Measurements from ENCODE around the gene MVP.

Gene MVP

GRCh38 chr16:29804455-29805231 is 15.6 kb upstream of the MVP start:
- no peak for DNase-seq (ENCODE audit: low read depth)

DNA sequence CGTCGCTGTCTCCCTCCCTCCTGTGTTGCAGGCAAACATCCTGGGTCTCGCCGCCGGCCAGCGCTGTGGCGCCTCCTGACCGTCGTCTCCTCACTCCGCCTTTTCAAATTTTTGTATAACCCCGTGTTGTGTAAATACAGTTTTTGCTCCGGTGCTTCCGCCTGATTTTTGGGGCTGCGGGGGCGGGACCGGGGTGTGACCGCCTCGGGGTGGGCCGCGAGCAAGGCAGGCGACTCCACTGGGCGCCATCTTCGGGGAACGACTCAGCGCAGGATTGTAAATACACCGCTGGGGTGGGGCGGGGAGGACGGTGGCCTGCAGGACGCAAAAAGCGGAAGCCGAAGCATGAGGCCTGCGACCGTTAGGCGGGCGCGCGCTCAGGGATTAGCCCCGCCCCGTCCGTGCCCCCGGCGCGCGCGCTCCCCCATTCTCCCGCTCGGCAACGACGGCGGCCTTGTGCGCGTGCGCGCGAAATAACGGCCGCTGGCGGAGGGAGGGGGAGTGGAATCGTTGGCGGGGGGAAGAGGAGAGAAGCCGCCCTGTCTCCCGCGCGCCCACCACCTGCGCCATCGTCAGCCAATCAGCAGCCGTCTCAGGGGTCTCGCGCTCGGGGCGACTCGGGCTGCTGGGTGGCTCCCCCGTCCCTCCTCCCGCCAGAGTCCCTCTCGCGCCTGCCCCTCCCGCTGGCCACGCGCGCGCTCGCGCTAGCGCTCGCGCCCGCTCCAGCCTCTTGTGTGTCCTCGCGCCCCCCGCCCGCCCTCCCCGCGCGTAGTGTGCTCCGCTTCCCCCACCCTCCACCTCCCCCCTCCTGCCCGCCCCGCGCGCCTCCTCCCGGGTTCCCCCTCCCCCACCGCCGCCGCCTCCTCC is 14.8 kb upstream of the MVP start:
- peak; percentile 86 for DNase-seq (ENCODE audit: low read depth)

DNA sequence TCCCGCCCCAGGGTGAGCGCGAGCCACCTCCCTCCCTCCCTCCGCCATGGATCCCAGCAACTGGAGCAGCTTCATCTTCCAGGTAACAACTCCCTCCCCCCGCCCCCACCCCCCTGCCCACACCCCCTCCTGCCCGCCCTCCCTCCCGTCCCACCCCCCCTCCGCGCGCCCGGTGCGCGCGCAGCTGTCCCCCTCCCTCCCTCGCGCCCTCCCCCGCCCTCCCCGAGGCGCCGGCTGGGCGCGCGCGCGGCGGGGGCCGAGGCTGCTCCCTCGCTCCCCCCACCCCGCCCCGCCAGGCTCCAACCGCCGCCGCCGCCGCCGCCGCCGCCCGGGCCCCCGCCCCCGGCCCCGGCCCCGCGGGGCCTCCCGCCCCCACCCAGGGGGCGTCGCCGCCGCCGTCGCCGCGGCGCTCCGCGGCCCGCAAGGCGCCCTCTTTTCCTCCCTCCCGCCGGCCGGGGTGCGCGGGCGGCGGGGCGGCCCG is 14.1 kb upstream of the MVP start, which contains the start of gene MAZ:
Gene MAZ (plus strand): TSS at position 431 of the 481 bp plus-strand sequence. CDS start 173 bp downstream, outside the sequence.
- DNase-seq (ENCODE audit: low read depth) = no peak

- no peak for DNase-seq (ENCODE audit: low read depth)
Observed at GRCh38 chr16:29806641-29807425, 13.4 kb upstream of the MVP start.

- DNase-seq (ENCODE audit: low read depth) = no peak
Observed at GRCh38 chr16:29807426-29808218, 12.6 kb upstream of the MVP start.

- DNase-seq (ENCODE audit: low read depth) = no peak
Observed at GRCh38 chr16:29808219-29808900, 11.9 kb upstream of the MVP start.

GRCh38 chr16:29809031-29809747 is 11.1 kb upstream of the MVP start:
- DNase-seq (ENCODE audit: low read depth) = no peak

DNA sequence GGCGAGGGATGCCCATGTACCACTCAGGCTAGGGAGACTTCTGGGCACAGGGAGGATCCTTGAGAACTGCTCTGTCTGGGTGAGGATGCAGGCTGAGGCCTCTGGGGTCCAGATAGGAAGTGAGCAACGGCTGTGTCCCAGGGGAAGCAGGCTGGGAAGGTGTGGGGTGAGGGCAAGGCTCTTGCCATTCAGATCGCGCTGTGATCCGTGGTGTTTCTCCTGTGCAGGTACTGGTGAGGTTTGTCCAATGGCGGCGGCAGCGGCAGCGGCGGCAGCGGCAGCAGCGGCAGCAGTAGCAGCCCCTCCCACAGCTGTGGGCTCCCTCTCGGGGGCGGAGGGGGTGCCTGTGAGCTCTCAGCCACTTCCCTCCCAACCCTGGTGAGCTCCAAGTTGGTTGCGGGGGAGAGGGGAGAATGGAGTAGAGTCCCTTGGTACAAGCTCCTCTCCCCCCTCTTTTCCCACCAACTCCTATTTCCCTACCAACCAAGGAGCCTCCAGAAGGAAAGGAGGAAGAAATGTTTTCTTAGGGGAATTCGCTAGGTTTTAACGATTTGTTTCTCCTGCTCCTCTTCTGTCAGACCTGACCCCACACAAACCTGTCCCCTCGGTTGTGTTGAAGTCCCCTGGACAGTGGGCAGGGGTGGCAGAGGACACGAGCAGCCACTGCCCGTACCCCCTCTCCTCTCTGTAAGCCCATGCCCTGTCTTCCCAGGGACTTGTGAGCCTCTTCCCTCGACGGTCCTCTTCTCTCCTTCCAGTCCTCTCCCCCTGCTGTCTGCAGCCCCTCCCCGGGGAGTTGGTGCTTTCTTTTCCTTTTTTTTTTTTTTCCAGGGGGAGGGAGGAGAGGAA is 10.2 kb upstream of the MVP start:
- DNase-seq (ENCODE audit: low read depth) = no peak

DNA sequence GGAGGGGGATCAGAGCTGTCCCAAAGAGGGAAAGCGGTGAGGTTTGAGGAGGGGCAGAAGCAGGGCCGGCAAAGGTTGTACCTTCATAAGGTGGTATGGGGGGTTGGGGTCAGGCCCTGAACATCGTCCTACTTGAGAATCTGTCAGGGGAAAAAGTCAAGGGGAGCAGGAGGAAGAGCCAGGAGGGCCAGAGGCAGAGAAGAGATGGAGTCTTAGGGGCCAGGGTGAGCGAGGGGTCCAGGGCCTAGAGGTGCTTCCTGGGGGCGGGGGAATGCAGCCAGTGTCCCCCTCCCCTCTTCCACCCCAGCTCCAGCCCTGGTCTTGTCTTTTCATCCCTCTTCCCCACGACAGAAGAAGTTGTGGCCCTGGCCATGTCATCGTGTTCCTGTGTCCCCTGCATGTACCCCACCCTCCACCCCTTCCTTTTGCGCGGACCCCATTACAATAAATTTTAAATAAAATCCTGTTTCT is 9.5 kb upstream of the MVP start:
- no peak for DNase-seq (ENCODE audit: low read depth)

- peak; percentile 91 for DNase-seq (ENCODE audit: low read depth)
Observed at GRCh38 chr16:29811170-29811895, 8.9 kb upstream of the MVP start.

DNA sequence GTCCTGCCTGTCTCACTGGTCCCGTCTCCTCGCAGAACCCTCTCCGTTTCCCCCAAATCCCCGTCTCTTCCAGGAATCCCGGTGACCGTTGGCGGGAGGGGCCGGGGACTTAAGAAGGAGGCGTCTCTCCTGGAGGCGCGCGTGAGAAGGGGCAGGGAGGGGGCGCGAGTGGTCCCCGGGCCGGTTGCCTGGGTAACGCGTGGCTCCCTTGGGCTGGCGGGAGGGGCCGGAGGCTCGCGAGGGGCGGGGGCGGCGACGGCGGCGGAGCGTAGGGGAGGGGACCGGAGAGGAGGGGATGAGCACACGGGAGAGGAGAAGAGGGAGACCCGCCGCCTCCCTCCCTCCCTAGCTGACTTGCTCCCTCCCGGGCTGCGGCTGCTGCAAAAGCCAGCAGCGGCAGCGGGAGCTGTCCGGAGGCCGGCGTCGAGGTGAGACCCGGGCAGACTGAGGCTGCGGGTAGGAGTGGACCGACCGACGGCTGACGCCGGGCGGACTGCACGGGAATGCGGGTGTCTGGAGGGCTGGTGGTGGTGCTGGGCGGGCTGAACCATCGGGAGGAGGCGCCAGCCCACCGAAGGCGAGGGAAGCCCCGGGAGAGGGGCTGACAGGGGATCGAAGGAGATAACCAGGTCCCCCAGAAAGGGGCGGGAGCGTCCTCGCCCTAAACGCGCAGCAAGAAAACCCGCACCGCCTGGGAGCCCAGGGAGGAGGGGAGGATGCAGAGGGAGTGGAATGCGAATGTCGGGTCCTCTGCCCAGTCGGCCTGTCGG is 8.2 kb upstream of the MVP start, which contains the start of gene PRRT2:
Gene PRRT2 (plus strand): TSS at position 298 of the 770 bp plus-strand sequence. CDS start 862 bp downstream, outside the sequence.
- no peak for DNase-seq (ENCODE audit: low read depth)

DNA sequence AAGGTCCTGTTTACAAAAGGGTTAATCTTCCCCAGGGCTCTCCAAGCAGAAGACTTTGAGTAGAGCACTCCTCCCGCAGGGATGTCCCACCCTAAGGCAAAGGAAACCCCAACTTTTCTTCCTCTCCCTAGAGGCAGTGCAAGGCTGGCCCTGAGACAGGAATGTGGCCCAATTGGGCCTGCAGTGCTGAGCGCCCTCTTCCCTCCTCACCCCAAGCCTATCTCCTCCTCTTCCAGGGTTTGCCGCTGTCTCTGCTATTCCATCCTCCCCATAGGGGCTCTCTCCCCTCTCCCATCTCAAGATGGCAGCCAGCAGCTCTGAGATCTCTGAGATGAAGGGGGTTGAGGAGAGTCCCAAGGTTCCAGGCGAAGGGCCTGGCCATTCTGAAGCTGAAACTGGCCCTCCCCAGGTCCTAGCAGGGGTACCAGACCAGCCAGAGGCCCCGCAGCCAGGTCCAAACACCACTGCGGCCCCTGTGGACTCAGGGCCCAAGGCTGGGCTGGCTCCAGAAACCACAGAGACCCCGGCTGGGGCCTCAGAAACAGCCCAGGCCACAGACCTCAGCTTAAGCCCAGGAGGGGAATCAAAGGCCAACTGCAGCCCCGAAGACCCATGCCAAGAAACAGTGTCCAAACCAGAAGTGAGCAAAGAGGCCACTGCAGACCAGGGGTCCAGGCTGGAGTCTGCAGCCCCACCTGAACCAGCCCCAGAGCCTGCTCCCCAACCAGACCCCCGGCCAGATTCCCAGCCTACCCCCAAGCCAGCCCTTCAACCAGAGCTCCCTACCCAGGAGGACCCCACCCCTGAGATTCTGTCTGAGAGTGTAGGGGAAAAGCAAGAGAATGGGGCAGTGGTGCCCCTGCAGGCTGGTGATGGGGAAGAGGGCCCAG is 7.3 kb upstream of the MVP start:
- no peak for DNase-seq (ENCODE audit: low read depth)

- no peak for DNase-seq (ENCODE audit: low read depth)
Observed at GRCh38 chr16:29813644-29814562, 6.4 kb upstream of the MVP start.

GRCh38 chr16:29814592-29814991 is 5.7 kb upstream of the MVP start:
- no peak for DNase-seq (ENCODE audit: low read depth)

GRCh38 chr16:29815032-29815721 is 5.1 kb upstream of the MVP start:
- DNase-seq (ENCODE audit: low read depth) = no peak
